ENCODE measurements around the gene GCSH. TPM values are rescaled to one million over a fixed set of nuclear protein-coding genes. Genes with fewer than 3 reads are reported as not detected.

The GCSH gene
- total RNA-seq, 1 donor from 2014 or later: 50.8 TPM

DNA sequence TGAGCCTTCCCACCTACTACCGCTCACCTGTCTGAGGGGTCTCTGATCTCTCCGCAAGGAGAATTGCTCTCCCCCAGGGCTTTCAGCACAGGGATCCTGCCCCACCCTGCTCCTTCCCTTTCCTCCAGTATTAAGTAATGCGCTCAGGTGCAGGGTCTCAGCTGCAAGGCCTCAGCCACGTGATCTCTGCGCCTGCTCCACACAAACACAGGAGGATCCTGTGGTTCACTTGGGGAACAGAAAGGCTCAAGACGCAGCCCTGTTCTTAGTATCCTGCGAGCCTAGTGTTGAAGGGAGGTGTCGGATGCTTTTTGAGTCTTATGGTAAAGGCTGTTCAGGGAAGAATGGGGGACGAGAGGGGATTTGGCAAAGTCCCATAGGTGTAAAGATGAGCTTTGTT lies 41.6 kb upstream of the GCSH start:
- H3K9me3 Mint-ChIP-seq: no peaks in the 10 kb centered on the region
- DNase-seq (ENCODE audit: extremely low spot score, unreplicated experiment): no peak
- H3K27me3 Mint-ChIP-seq: no peaks in the 10 kb centered on the region
- no peak overlapping the region for H3K4me3 Mint-ChIP-seq
- peaks cover 13% of the 10 kb centered on the region for H3K4me1 Mint-ChIP-seq (ENCODE audit: unreplicated experiment)
- H3K36me3 Mint-ChIP-seq: no peaks in the 10 kb centered on the region
- peak overlapping the region; percentile 33 for H3K27ac Mint-ChIP-seq
- TF ChIP-seq, protein P1, sequence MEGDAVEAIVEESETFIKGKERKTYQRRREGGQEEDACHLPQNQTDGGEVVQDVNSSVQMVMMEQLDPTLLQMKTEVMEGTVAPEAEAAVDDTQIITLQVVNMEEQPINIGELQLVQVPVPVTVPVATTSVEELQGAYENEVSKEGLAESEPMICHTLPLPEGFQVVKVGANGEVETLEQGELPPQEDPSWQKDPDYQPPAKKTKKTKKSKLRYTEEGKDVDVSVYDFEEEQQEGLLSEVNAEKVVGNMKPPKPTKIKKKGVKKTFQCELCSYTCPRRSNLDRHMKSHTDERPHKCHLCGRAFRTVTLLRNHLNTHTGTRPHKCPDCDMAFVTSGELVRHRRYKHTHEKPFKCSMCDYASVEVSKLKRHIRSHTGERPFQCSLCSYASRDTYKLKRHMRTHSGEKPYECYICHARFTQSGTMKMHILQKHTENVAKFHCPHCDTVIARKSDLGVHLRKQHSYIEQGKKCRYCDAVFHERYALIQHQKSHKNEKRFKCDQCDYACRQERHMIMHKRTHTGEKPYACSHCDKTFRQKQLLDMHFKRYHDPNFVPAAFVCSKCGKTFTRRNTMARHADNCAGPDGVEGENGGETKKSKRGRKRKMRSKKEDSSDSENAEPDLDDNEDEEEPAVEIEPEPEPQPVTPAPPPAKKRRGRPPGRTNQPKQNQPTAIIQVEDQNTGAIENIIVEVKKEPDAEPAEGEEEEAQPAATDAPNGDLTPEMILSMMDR (conservative IDR thresholded peaks at IDR 0.05): no peak

GRCh38 chr16:81136390-81137335 lies 40.5 kb upstream of the GCSH start:
- no peaks in the 10 kb centered on the region for H3K36me3 Mint-ChIP-seq
- no peak for DNase-seq (ENCODE audit: extremely low spot score, unreplicated experiment)
- no peaks in the 10 kb centered on the region for H3K27me3 Mint-ChIP-seq
- no peaks in the 10 kb centered on the region for H3K9me3 Mint-ChIP-seq
- no peak overlapping the region for H3K4me3 Mint-ChIP-seq
- H3K27ac Mint-ChIP-seq: peak overlapping the region; percentile 34
- TF ChIP-seq, protein P1 (conservative IDR thresholded peaks at IDR 0.05): no peak
- peaks cover 13% of the 10 kb centered on the region for H3K4me1 Mint-ChIP-seq (ENCODE audit: unreplicated experiment)

GRCh38 chr16:81130126-81130525 lies 33.9 kb upstream of the GCSH start:
- no peak for DNase-seq (ENCODE audit: extremely low spot score, unreplicated experiment)
- no peak overlapping the region for H3K27ac Mint-ChIP-seq
- no peaks in the 10 kb centered on the region for H3K27me3 Mint-ChIP-seq
- no peaks in the 10 kb centered on the region for H3K36me3 Mint-ChIP-seq
- TF ChIP-seq, protein P1 (conservative IDR thresholded peaks at IDR 0.05): no peak
- H3K9me3 Mint-ChIP-seq: no peaks in the 10 kb centered on the region
- H3K4me1 Mint-ChIP-seq (ENCODE audit: unreplicated experiment): no peaks in the 10 kb centered on the region
- H3K4me3 Mint-ChIP-seq: no peak overlapping the region

DNA sequence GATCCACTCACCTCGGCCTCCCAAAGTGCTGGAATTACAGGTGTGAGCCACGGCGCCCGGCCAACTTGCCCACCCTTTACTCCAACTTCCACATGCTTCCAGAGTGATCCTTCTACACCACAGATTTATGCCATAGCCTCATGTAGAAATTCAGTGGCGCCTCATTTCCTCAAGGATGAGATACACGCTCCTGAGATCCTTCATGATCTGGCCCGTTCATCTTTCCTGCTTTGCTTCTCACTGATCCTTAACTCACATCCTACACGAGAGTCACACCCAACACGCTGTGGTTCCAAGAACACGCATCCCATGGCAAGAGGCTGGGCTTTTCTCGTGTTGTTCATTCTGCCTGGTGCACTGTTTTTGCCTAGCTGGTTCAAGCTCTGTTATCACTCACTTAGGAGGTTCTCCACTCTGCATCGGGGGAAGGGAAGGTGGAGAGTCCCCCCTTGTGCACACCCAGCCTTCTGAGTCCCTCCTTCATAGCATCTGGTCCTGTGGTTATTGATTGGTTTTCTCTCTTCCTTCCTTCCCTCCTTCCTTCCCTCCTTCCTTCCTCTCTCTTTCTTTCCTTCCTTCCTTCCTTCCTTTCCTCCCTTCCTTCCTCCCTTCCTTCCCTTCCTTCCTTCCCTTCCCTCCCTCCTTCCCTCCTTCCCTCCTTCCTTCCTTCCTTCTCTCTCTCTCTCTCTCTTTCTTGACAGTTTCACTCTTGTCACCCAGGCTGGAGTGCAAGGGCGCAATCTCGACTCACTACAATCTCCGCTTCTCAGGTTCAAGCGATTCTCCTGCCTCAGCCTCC lies 32.7 kb upstream of the GCSH start:
- Mint-ChIP-seq H3K27ac (no peak overlapping the region), H3K4me1 (ENCODE audit: unreplicated experiment) (no peaks in the 10 kb centered on the region), H3K27me3 (no peaks in the 10 kb centered on the region), H3K36me3 (no peaks in the 10 kb centered on the region), H3K9me3 (no peaks in the 10 kb centered on the region), H3K4me3 (no peak overlapping the region)
- no peak for DNase-seq (ENCODE audit: extremely low spot score, unreplicated experiment)
- TF ChIP-seq, protein P1 (conservative IDR thresholded peaks at IDR 0.05): no peak

- DNase-seq (ENCODE audit: extremely low spot score, unreplicated experiment): no peak
- Mint-ChIP-seq H3K27ac (no peak overlapping the region), H3K36me3 (no peaks in the 10 kb centered on the region), H3K9me3 (no peaks in the 10 kb centered on the region), H3K4me3 (no peak overlapping the region), H3K4me1 (ENCODE audit: unreplicated experiment) (no peaks in the 10 kb centered on the region), H3K27me3 (no peaks in the 10 kb centered on the region)
- TF ChIP-seq, protein P1 (conservative IDR thresholded peaks at IDR 0.05): no peak
Observed at GRCh38 chr16:81127051-81127450, 30.9 kb upstream of the GCSH start.
